PC-3 (cell line): Measurements from ENCODE around the gene JAG2.

ENCODE experiments used
- EZH2phosphoT487 ChIP-seq: fragments of 300-600 bp; sonication (generic); IDR thresholded peaks from 2 replicates; pipeline ENCODE4 v1.6.1; 2018; ENCODE audit warnings: mild to moderate bottlenecking, antibody characterized with exemption, low read length, borderline replicate concordance
- TF ChIP-seq, protein P1 (sequence below): fragments of 300-600 bp; sonication (generic); conservative IDR thresholded peaks from 2 replicates; pipeline ENCODE4 v1.5.1; 2017; ENCODE audit warnings: antibody characterized with exemption, low read depth, mild to moderate bottlenecking, low read length

DNA sequence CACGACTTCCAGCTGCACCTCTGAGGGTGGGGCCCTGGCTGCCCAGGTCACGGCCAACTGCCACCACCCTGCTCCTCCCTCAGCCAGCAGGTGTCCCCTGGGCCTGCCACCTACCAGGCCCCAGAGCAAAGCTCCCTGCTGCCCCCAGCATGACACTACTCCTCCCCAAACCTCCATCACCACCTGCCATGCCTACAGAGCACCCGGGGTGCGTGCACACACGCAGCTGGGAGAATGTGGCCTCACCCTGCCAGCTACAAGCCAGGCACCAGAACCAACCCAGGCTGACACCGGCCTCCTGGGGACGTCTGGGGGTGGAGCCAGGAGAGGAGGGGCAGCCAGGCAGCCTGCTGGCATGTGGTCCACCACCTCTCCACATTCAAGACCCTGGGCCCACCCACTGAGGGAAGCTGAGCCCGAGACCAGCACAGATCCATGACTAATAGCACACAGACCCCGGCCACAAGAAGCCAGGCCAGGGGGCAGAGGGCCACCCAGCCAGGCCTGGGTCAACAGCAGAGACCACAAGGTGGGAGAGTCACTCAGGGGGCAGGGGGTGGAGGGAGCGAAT lies 3.4 kb downstream of the JAG2 start:
- TF ChIP-seq, protein P1, sequence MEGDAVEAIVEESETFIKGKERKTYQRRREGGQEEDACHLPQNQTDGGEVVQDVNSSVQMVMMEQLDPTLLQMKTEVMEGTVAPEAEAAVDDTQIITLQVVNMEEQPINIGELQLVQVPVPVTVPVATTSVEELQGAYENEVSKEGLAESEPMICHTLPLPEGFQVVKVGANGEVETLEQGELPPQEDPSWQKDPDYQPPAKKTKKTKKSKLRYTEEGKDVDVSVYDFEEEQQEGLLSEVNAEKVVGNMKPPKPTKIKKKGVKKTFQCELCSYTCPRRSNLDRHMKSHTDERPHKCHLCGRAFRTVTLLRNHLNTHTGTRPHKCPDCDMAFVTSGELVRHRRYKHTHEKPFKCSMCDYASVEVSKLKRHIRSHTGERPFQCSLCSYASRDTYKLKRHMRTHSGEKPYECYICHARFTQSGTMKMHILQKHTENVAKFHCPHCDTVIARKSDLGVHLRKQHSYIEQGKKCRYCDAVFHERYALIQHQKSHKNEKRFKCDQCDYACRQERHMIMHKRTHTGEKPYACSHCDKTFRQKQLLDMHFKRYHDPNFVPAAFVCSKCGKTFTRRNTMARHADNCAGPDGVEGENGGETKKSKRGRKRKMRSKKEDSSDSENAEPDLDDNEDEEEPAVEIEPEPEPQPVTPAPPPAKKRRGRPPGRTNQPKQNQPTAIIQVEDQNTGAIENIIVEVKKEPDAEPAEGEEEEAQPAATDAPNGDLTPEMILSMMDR: peak; percentile 14; the same call in 1 of the 2 replicates
- no peak for TF ChIP-seq EZH2phosphoT487
